OCI-LY7 (cell line): Measurements from ENCODE around the gene FOXO6. TPM values are rescaled to one million over a fixed set of nuclear protein-coding genes. Genes with fewer than 3 reads are reported as not detected.

ENCODE experiments used
- BruUV-seq: library from RNA; stranded (reverse); fragments of 400-500 nt; replicated peaks from 2 replicates; lab custom pipeline; 2021; lab: Mats Ljungman, UMichigan
- CTCF ChIA-PET: fragments of 300-600 bp; sonication (Branson Sonifier 250); formaldehyde crosslinking; loops from one replicate; lab custom pipeline; 2022; ENCODE audit warnings: antibody characterized with exemption; ENCODE audit not compliant: unreplicated experiment; lab: Charles Lee
- POLR2A ChIA-PET: fragments of 300-600 bp; sonication (Branson Sonifier 250); formaldehyde crosslinking; loops from one replicate; lab custom pipeline; 2022; ENCODE audit warnings: antibody characterized with exemption; lab: Charles Lee
- DNase-seq: peaks from one replicate; pipeline ENCODE4 v3.0.0-alpha.2; 2015; ENCODE audit warnings: low spot score
- H2AFZ ChIP-seq: fragments of 200-600 bp; sonication (generic), shearing (Covaris generic); 2 replicates; pipeline ENCODE4 v1.6.1; 2014; ENCODE audit warnings: mild to moderate bottlenecking, antibody characterized with exemption, low read length, moderate library complexity
- H3K27ac ChIP-seq: fragments of 200-600 bp; sonication (generic); 2 replicates; pipeline ENCODE4 v1.5.1; 2014; ENCODE audit warnings: mixed run types, low read depth, mild to moderate bottlenecking, moderate library complexity, low read length, inconsistent platforms; ENCODE audit not compliant: poor library complexity, severe bottlenecking
- H3K36me3 ChIP-seq: fragments of 200-600 bp; sonication (generic); 2 replicates; pipeline ENCODE4 v1.6.1; 2014; ENCODE audit warnings: mild to moderate bottlenecking, antibody characterized with exemption, low read length, moderate library complexity, mixed read lengths; ENCODE audit not compliant: insufficient read depth
- H3K4me1 ChIP-seq: fragments of 200-600 bp; sonication (generic); 2 replicates; pipeline ENCODE4 v1.5.1; 2014; ENCODE audit warnings: mild to moderate bottlenecking, low read length; ENCODE audit not compliant: insufficient read depth, poor library complexity, severe bottlenecking
- H3K4me2 ChIP-seq: fragments of 200-600 bp; sonication (generic); 2 replicates; pipeline ENCODE4 v1.6.1; 2014; ENCODE audit warnings: mild to moderate bottlenecking, low read length
- H3K4me3 ChIP-seq: fragments of 200-600 bp; sonication (generic); 2 replicates; pipeline ENCODE4 v1.5.1; 2014; ENCODE audit warnings: mild to moderate bottlenecking, low read depth, low read length; ENCODE audit not compliant: poor library complexity, severe bottlenecking
- H3K79me2 ChIP-seq: fragments of 200-600 bp; sonication (generic); 2 replicates; pipeline ENCODE4 v1.6.1; 2016; ENCODE audit warnings: low read depth, mild to moderate bottlenecking, low read length, moderate library complexity, mixed read lengths; ENCODE audit not compliant: insufficient read depth
- H3K9me2 ChIP-seq: fragments of 200-600 bp; sonication (generic); 2 replicates; pipeline ENCODE4 v1.6.1; 2016; ENCODE audit warnings: mild to moderate bottlenecking, low read length, mixed read lengths; ENCODE audit not compliant: insufficient read depth
- H3K9me3 ChIP-seq: fragments of 200-600 bp; sonication (generic); 2 replicates; pipeline ENCODE4 v1.6.1; 2014; ENCODE audit warnings: mild to moderate bottlenecking, mixed run types, low read length, mixed read lengths
- H4K20me1 ChIP-seq: fragments of 200-600 bp; sonication (generic); 2 replicates; pipeline ENCODE4 v1.6.1; 2014; ENCODE audit warnings: mild to moderate bottlenecking, antibody characterized with exemption, low read length, moderate library complexity, mixed read lengths; ENCODE audit not compliant: insufficient read depth
- EZH2phosphoT487 ChIP-seq: fragments of 200-600 bp; sonication (generic); IDR thresholded peaks from 2 replicates; pipeline ENCODE4 v1.6.1; 2018; ENCODE audit warnings: low read depth, borderline replicate concordance, mild to moderate bottlenecking, mixed run types, antibody characterized with exemption, low read length, moderate library complexity, mixed read lengths
- intact Hi-C: fragments of 100-400 bp; cut with micrococcal nuclease; formaldehyde crosslinking; loops from one replicate; pipeline ENCODE4 v1.10.0; 2022; ENCODE audit not compliant: unreplicated experiment
- total RNA-seq, 2 experiments: library from RNA; depleted of rRNA in 1 of 2; stranded (reverse); fragments of >200 nt in 1 of 2; shearing (Covaris generic) in 1 of 2; gene quantifications; 2 replicates each; pipeline ENCODE4 v1.2.3, GENCODE V29; 2014 to 2022
- TF ChIP-seq, protein P1 (sequence below): fragments of 200-600 bp; sonication (generic); conservative IDR thresholded peaks from 2 replicates; pipeline ENCODE4 v1.5.1; 2014; ENCODE audit warnings: mild to moderate bottlenecking, antibody characterized with exemption, low read length, moderate library complexity, mixed read lengths

The FOXO6 gene
- total RNA-seq, 2 experiments from 2014 or later: not detected

DNA sequence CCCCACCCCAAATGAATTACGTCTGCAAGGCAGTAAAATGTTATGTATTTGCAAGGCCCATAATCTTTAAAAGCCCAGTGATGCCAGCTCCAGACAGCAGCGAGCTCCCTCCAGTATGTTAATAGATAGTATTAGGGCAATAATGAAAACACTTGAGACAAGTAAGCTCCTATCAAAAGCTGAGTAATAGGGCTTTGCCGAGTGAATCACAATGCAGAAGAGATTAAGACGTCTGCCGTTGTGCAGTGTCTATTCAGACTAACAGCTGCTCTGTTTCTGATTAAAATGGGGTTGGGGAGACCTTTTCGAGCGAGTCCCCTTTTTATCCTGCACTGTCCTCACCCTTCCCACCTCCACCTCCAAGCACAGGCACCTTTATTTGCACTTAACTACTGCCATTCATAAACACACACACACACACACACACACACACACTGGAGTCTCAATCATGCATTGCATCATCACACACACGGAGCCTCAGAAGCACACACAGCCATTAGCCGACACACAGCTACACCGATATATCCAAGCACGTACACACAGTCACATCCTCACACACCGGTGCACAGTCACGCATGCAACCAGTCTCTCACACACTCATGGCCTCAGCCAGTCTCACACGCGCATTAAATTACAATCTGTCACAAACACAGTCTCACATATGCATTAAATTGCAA lies 46.0 kb upstream of the FOXO6 start:
- ChIA-PET POLR2A (interaction anchor here (0.6 to 1.2 kb wide), 3 partner anchors 8 to 375 kb away, joined by 3 to 6 read pairs (median 3); no protein-coding TSS in a partner anchor), CTCF (no interaction called here)
- Histone ChIP-seq H3K36me3 (no peaks in the 10 kb centered on the region), H3K9me2 (no peaks in the 10 kb centered on the region), H3K4me1 (no peaks in the 10 kb centered on the region), H3K4me2 (no peak overlapping the region), H3K79me2 (no peaks in the 10 kb centered on the region), H3K27ac (no peak overlapping the region), H3K9me3 (no peaks in the 10 kb centered on the region), H2AFZ (no peak overlapping the region), H3K4me3 (no peak overlapping the region), H4K20me1 (no peaks in the 10 kb centered on the region)
- DNase-seq: no peak
- intact Hi-C loops: no loop called here
- BruUV-seq: no TSS peak
- TF ChIP-seq, protein P1, sequence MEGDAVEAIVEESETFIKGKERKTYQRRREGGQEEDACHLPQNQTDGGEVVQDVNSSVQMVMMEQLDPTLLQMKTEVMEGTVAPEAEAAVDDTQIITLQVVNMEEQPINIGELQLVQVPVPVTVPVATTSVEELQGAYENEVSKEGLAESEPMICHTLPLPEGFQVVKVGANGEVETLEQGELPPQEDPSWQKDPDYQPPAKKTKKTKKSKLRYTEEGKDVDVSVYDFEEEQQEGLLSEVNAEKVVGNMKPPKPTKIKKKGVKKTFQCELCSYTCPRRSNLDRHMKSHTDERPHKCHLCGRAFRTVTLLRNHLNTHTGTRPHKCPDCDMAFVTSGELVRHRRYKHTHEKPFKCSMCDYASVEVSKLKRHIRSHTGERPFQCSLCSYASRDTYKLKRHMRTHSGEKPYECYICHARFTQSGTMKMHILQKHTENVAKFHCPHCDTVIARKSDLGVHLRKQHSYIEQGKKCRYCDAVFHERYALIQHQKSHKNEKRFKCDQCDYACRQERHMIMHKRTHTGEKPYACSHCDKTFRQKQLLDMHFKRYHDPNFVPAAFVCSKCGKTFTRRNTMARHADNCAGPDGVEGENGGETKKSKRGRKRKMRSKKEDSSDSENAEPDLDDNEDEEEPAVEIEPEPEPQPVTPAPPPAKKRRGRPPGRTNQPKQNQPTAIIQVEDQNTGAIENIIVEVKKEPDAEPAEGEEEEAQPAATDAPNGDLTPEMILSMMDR: no peak
- no peak for TF ChIP-seq EZH2phosphoT487

DNA sequence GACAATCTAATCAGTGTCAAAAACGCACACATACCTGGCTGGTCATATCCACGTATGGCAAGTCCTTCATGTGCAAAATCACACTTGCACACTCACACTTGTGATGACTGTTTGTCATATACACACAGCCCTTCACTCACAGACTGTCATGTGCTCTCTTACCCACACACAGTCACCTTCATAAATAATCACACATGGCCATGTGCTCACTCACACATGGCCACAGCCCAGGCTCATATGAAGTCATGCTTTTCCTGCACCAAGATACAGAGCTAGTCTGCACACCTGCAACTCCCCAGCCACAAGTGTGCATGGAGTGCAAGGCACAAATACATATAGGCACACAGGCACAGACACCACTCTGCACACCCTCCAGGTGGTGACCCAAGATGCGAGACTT lies 45.4 kb upstream of the FOXO6 start:
- no peaks in the 10 kb centered on the region for H3K4me1 ChIP-seq
- H3K36me3 ChIP-seq: no peaks in the 10 kb centered on the region
- intact Hi-C loops: no loop called here
- no peak overlapping the region for H3K27ac ChIP-seq
- BruUV-seq: no TSS peak
- no peaks in the 10 kb centered on the region for H3K9me2 ChIP-seq
- ChIA-PET CTCF (no interaction called here), POLR2A (no interaction called here)
- no peaks in the 10 kb centered on the region for H3K9me3 ChIP-seq
- no peak overlapping the region for H2AFZ ChIP-seq
- H3K4me2 ChIP-seq: no peak overlapping the region
- H3K79me2 ChIP-seq: no peaks in the 10 kb centered on the region
- H4K20me1 ChIP-seq: no peaks in the 10 kb centered on the region
- no peak overlapping the region for H3K4me3 ChIP-seq
- TF ChIP-seq, protein P1: no peak
- TF ChIP-seq EZH2phosphoT487: no peak
- DNase-seq: no peak

DNA sequence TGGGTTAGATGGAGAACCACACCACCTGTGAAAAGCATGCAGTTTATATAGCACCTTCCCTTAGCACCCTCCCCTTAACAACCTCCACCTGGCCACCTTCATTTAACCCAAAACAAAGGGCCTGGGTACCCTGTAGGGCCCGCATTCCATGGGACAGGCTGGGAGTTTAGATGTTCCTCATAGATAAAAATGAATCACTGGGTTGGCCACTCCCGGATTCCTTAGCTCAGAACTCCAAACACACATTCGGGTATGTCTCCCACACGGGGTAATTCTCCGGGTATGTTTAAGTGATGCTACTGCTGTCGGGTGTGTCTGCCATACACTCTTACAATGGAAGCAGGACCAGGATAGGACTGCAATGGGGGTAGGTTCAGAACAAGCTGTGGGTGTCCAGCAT lies 43.9 kb upstream of the FOXO6 start:
- H3K79me2 ChIP-seq: no peaks in the 10 kb centered on the region
- no peak overlapping the region for H3K4me3 ChIP-seq
- ChIA-PET POLR2A (no interaction called here), CTCF (interaction anchor here (0.6 kb wide), 1 partner anchor 140 kb away, joined by 3 read pairs; no protein-coding TSS in a partner anchor)
- no peak overlapping the region for H2AFZ ChIP-seq
- H4K20me1 ChIP-seq: no peaks in the 10 kb centered on the region
- BruUV-seq: no TSS peak
- TF ChIP-seq, protein P1: no peak
- TF ChIP-seq EZH2phosphoT487: no peak
- H3K4me2 ChIP-seq: no peak overlapping the region
- intact Hi-C loops: no loop called here
- H3K4me1 ChIP-seq: no peaks in the 10 kb centered on the region
- H3K9me2 ChIP-seq: no peaks in the 10 kb centered on the region
- no peaks in the 10 kb centered on the region for H3K36me3 ChIP-seq
- H3K27ac ChIP-seq: no peak overlapping the region
- no peaks in the 10 kb centered on the region for H3K9me3 ChIP-seq
- no peak for DNase-seq
